ENCODE results near the gene TMCO6.

GRCh38 chr5:140608722-140609121, 30.5 kb upstream of the TMCO6 start:
- TF ChIP-seq CTCF (IDR thresholded peaks at IDR 0.05) (no peak), POLR2A (IDR thresholded peaks at IDR 0.05) (no peak)
